Measurements from ENCODE around the gene TRAT1. TPM values are rescaled to one million over a fixed set of nuclear protein-coding genes. Genes with fewer than 3 reads are reported as not detected.

The TRAT1 gene
- total RNA-seq, 4 donors from 2014 or later = 2.3 to 3.3 TPM; not detected in 2

DNA sequence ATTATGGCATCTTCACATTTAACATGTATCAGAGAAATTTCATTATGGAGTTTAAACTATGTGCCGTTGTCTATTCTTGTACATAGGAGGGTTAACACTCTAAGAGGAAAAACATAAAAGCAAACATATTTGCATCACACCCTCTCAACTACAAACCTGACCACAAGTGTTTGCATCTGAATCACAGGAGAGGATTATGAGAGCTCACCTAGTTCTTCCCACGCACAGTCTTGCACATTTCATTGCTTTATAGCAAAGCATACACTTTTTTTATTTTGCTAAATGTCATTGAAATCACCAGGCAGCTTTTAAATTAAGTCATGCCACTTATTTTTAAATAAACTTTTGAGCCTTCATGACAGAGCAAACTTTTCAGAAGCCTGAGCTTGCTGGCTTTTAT lies 12.5 kb downstream of the TRAT1 start:
- Histone ChIP-seq H3K27ac (peak overlapping the region in 1 of 4 donors; percentile 27), H3K27me3 (no peaks in the 10 kb centered on the region), H3K4me3 (no peak overlapping the region), H3K9me3 (no peaks in the 10 kb centered on the region), H3K4me1 (no peaks in the 10 kb centered on the region), H3K36me3 (no peaks in the 10 kb centered on the region)
- TF ChIP-seq POLR2A (IDR thresholded peaks at IDR 0.05) (no peak), CTCF (IDR thresholded peaks at IDR 0.05) (no peak)
- no peak for DNase-seq

DNA sequence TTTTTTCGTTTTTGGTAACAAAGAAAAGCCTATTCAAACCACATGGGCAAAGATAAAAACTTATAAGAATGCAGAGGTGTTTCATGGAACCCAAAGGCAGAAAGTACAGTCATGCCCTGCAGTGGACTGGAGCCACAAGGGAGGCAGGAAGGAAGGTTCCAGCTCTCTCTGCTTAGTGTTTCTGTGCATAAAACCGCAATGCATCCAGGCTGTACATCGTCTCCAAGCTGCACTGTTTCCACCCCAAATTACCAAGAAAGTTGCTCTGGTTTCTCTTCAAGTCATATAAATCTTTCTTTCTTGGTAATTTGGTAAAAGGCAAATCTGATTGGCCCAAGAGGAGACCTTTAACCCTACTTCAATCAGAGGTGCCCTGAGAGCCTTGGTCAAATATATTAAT lies 15.8 kb downstream of the TRAT1 start:
- no peak for TF ChIP-seq POLR2A (IDR thresholded peaks at IDR 0.05)
- TF ChIP-seq CTCF (IDR thresholded peaks at IDR 0.05) = no peak
- H3K36me3 ChIP-seq = no peaks in the 10 kb centered on the region

GRCh38 chr3:108845709-108846293 lies 23.2 kb downstream of the TRAT1 start:
- Histone ChIP-seq H3K9me3 (no peaks in the 10 kb centered on the region), H3K27me3 (no peaks in the 10 kb centered on the region), H3K4me1 (no peaks in the 10 kb centered on the region), H3K27ac (no peak overlapping the region), H3K4me3 (no peak overlapping the region), H3K36me3 (no peaks in the 10 kb centered on the region)
- no peak for DNase-seq
- no peak for TF ChIP-seq CTCF (IDR thresholded peaks at IDR 0.05)
- TF ChIP-seq POLR2A (IDR thresholded peaks at IDR 0.05) = no peak

More for the DNA sequence above, 15.8 kb downstream of the TRAT1 start:
- H3K4me1 ChIP-seq = no peaks in the 10 kb centered on the region
- no peaks in the 10 kb centered on the region for H3K9me3 ChIP-seq
- no peak overlapping the region for H3K27ac ChIP-seq
- H3K4me3 ChIP-seq = no peak overlapping the region
- DNase-seq = no peak
- no peaks in the 10 kb centered on the region for H3K27me3 ChIP-seq

- H3K4me3 ChIP-seq = no peak overlapping the region
- H3K27ac ChIP-seq = no peak overlapping the region
- no peak for DNase-seq
- H3K4me1 ChIP-seq = no peaks in the 10 kb centered on the region
- no peaks in the 10 kb centered on the region for H3K27me3 ChIP-seq
- H3K36me3 ChIP-seq = no peaks in the 10 kb centered on the region
- no peak for TF ChIP-seq POLR2A (IDR thresholded peaks at IDR 0.05)
- TF ChIP-seq CTCF (IDR thresholded peaks at IDR 0.05) = no peak
- no peaks in the 10 kb centered on the region for H3K9me3 ChIP-seq
These were observed 24.6 kb downstream of the TRAT1 start for GRCh38 chr3:108847187-108847586.

DNA sequence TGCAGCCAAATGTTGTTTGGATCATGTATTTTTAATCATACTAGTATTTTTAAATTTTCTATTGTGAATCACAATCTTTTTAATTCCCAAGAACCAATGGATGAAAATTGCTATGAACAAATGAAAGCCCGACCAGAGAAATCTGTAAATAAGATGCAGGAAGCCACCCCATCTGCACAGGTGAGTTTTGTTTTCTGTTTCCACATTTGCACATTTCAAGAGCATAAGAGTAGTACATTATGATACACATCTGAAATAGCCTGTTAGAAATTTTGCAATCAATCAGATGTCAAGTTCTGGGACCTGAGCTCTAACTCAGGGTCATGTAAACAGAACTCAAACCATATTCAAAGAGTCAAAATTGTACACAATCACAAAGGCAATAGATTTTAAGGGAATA lies 26.5 kb downstream of the TRAT1 start:
- Histone ChIP-seq H3K4me1 (no peaks in the 10 kb centered on the region), H3K9me3 (no peaks in the 10 kb centered on the region), H3K4me3 (no peak overlapping the region), H3K36me3 (no peaks in the 10 kb centered on the region), H3K27ac (no peak overlapping the region), H3K27me3 (no peaks in the 10 kb centered on the region)
- no peak for TF ChIP-seq CTCF (IDR thresholded peaks at IDR 0.05)
- TF ChIP-seq POLR2A (IDR thresholded peaks at IDR 0.05) = no peak
- no peak for DNase-seq

GRCh38 chr3:108861401-108861800 lies 38.8 kb downstream of the TRAT1 start:
- no peaks in the 10 kb centered on the region for H3K4me1 ChIP-seq
- no peaks in the 10 kb centered on the region for H3K27me3 ChIP-seq
- no peak for DNase-seq
- no peak overlapping the region for H3K27ac ChIP-seq
- no peaks in the 10 kb centered on the region for H3K36me3 ChIP-seq
- no peaks in the 10 kb centered on the region for H3K9me3 ChIP-seq
- TF ChIP-seq CTCF (IDR thresholded peaks at IDR 0.05) (no peak), POLR2A (IDR thresholded peaks at IDR 0.05) (no peak)
- H3K4me3 ChIP-seq = no peak overlapping the region

All from Peyer's patch (tissue), 4 donors.